ENCODE data around the gene NTM.
A peak's percentile ranks its signal among the peaks of the same experiment; 100 is the strongest.

Gene NTM

GRCh38 chr11:131888230-131888855 lies 517.9 kb downstream of the NTM start:
- no peak for DNase-seq (ENCODE audit: low spot score)
- TF ChIP-seq CTCF (IDR thresholded peaks at IDR 0.05; ENCODE audit: extremely low read depth, missing control alignments), result no peak

- no peak for DNase-seq (ENCODE audit: low spot score)
- no peak for TF ChIP-seq CTCF (IDR thresholded peaks at IDR 0.05; ENCODE audit: extremely low read depth, missing control alignments)
These were observed 518.7 kb downstream of the NTM start for GRCh38 chr11:131889146-131889577.

- no peak for DNase-seq (ENCODE audit: low spot score)
- TF ChIP-seq CTCF (IDR thresholded peaks at IDR 0.05; ENCODE audit: extremely low read depth, missing control alignments), result no peak
These were observed 519.6 kb downstream of the NTM start for GRCh38 chr11:131889760-131890581.

GRCh38 chr11:131893103-131893890 lies 522.9 kb downstream of the NTM start:
- no peak for TF ChIP-seq CTCF (IDR thresholded peaks at IDR 0.05; ENCODE audit: extremely low read depth, missing control alignments)
- DNase-seq (ENCODE audit: low spot score), result peak; percentile 61

- no peak for DNase-seq (ENCODE audit: low spot score)
- no peak for TF ChIP-seq CTCF (IDR thresholded peaks at IDR 0.05; ENCODE audit: extremely low read depth, missing control alignments)
These were observed 523.6 kb downstream of the NTM start for GRCh38 chr11:131893988-131894387.

- TF ChIP-seq CTCF (IDR thresholded peaks at IDR 0.05; ENCODE audit: extremely low read depth, missing control alignments), result no peak
- no peak for DNase-seq (ENCODE audit: low spot score)
These were observed 524.5 kb downstream of the NTM start for GRCh38 chr11:131894615-131895544.
